Activated T-cell treated with anti-CD3 and anti-CD28 coated beads, Interleukin-2, amount 50 U/mL, for 24 hours (primary cell): ENCODE measurements around the gene POLD2.

Experiments
- DNase-seq: peaks from one replicate; pipeline ENCODE4 v3.0.0-alpha.2; 2020
- H3K27ac Mint-ChIP-seq: 2 replicates; pipeline ENCODE4 v1.8.0; 2020; ENCODE audit warnings: mild to moderate bottlenecking, mixed read lengths
- H3K27me3 Mint-ChIP-seq: 2 replicates; pipeline ENCODE4 v1.8.0; 2020; ENCODE audit warnings: mixed read lengths
- H3K36me3 Mint-ChIP-seq: 2 replicates; pipeline ENCODE4 v1.8.0; 2020; ENCODE audit warnings: low read depth, mixed read lengths
- H3K4me1 Mint-ChIP-seq: 2 replicates; pipeline ENCODE4 v1.8.0; 2020; ENCODE audit warnings: low read depth, mixed read lengths
- H3K4me3 Mint-ChIP-seq: 2 replicates; pipeline ENCODE4 v1.8.0; 2020; ENCODE audit warnings: mild to moderate bottlenecking, moderate library complexity, mixed read lengths
- H3K9me3 Mint-ChIP-seq: 2 replicates; pipeline ENCODE4 v1.8.0; 2020; ENCODE audit warnings: mixed read lengths

The POLD2 gene

DNA sequence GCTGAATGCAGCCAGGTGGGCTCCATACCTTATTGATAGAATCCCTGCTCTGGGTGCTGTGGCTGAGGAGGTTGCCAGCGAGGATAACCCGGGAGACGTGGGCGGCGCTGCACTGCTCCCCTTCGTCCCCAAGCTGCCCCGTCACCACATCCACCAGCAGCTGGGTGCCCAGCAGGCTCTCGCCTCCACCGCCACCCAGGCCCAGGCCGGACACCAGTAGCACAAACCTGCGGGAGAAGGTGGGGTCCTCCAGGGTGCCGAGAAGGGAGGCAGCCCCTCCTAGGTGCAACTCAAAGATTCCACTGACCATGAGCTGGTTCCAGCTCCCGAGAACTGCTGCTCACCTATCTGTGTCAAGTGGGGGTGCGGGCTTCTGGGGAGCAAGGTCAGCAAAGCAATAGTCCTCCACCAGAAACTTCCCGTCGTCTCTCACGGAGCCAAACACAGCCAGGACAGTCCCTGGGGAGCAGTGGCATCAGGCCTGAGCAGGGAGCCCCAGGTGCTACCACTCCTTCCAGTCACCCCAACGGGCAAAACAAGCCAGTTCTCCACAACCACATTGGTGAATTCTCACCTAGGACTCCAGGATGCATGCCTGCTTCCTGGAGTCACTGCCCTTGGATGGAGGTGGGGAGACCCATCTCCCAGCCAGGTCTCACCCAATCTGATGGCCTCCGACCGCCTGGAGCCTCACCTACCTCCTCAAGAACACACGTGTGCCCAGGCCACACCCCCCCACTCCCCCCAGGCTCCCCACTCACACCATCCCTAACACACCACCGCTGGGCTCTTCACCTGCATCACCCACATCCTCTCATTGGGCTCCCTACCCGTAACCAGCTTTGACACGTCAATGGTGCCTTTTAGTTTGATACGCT, 6.3 kb downstream of the POLD2 start:
- DNase-seq, result no peak
- Mint-ChIP-seq H3K4me1 (peaks cover 35% of the 10 kb centered on the region), H3K27me3 (no peaks in the 10 kb centered on the region), H3K36me3 (peaks cover 98% of the 10 kb centered on the region), H3K27ac (peak overlapping the region; percentile 29), H3K4me3 (no peak overlapping the region), H3K9me3 (no peaks in the 10 kb centered on the region)

DNA sequence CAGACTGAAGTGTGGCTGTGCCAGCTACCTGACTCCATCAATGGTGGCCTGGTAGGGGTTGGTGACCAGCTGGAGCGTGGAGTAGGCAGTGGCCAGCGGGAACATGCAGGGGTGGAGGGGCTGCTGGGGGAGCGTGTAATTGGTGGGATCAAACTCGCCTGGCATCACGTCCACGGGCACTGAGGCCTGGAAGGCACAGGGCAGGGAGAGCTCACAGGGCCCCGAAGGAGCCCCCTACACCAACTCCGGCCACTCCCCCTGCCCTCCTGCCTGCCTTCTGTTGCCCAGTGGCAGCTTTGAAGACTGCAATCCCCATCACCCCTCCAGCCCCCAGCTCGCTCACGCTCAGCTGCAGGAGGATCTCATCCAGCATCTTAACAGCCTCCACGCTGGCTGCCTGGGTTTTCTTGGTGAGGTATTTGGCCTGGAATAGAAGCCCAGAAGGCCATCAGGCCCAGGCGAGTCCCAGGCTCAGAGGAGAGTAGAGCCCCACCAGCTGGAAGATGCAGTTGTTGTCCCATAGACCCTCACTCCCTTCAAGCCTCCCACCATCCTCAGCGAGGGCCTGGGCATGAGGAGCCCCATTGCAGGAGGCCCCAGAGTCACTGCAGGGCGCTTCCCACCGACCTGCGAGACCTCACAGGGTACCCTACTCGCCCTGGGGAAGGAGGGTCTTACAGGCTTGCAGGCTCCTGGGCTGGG, 7.1 kb downstream of the POLD2 start:
- H3K4me1 Mint-ChIP-seq, result peaks cover 27% of the 10 kb centered on the region
- H3K36me3 Mint-ChIP-seq, result peaks cover 98% of the 10 kb centered on the region
- no peaks in the 10 kb centered on the region for H3K9me3 Mint-ChIP-seq
- no peak for DNase-seq
- no peak overlapping the region for H3K4me3 Mint-ChIP-seq
- H3K27me3 Mint-ChIP-seq, result no peaks in the 10 kb centered on the region
- no peak overlapping the region for H3K27ac Mint-ChIP-seq

DNA sequence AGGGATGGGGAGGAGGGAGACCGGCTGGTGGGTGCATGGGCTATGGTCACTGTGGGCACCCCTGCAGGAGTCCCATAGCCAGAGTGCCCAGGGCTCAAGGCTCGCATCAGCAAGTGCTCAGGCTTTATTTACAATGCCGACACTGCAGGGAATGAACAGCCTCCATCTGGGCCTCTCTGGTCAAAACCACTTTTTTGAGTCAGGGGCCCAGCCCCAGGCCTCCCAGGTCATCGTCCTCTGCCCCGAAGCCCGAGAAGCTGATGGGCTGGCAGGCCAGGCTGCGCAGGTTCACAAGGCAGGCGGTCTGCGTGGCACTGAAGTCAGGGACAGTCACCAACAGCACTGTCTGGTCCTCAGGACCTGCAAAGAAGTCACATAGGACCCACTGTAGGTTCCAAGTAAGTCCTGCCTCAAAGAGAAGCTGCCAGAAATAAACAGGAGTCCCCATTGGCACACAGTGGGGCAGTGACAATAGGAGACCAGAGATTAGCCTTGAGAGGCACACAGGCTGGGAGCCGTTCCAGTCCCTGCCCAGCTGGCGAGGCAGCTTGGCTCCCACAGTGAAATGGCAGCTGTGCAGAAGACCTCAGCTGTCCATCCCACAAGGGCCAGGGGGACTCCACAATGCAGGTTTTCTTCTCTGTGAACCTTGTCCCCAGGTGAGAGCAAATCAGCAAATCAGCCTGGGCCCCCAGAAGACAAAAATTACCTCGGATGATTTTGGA, 8.6 kb downstream of the POLD2 start:
- Mint-ChIP-seq H3K36me3 (peaks cover 94% of the 10 kb centered on the region), H3K9me3 (no peaks in the 10 kb centered on the region), H3K27ac (peak overlapping the region; percentile 55)

DNA sequence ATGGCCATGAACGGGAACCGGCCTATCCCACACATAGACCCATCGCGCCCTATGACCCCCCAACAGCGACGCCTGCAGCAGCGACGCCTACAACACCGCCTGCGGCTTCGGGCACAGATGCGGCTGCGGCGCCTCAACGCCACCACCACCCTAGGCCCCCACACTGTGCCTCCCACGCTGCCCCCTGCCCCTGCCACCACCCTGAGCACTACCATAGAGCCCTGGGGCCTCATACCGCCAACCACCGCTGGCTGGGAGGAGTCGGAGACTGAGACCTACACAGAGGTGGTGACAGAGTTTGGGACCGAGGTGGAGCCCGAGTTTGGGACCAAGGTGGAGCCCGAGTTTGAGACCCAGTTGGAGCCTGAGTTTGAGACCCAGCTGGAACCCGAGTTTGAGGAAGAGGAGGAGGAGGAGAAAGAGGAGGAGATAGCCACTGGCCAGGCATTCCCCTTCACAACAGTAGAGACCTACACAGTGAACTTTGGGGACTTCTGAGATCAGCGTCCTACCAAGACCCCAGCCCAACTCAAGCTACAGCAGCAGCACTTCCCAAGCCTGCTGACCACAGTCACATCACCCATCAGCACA, 9.5 kb downstream of the POLD2 start:
- peaks cover 88% of the 10 kb centered on the region for H3K36me3 Mint-ChIP-seq
- peaks cover 4% of the 10 kb centered on the region for H3K4me1 Mint-ChIP-seq
- H3K27me3 Mint-ChIP-seq, result no peaks in the 10 kb centered on the region
- no peaks in the 10 kb centered on the region for H3K9me3 Mint-ChIP-seq
- H3K27ac Mint-ChIP-seq, result peak overlapping the region; percentile 55
- H3K4me3 Mint-ChIP-seq, result no peak overlapping the region
- DNase-seq, result peak; percentile 31

More for the DNA sequence above, 8.6 kb downstream of the POLD2 start:
- H3K27me3 Mint-ChIP-seq, result no peaks in the 10 kb centered on the region
- DNase-seq, result peak; percentile 30
- H3K4me1 Mint-ChIP-seq, result peaks cover 12% of the 10 kb centered on the region
- H3K4me3 Mint-ChIP-seq, result no peak overlapping the region

DNA sequence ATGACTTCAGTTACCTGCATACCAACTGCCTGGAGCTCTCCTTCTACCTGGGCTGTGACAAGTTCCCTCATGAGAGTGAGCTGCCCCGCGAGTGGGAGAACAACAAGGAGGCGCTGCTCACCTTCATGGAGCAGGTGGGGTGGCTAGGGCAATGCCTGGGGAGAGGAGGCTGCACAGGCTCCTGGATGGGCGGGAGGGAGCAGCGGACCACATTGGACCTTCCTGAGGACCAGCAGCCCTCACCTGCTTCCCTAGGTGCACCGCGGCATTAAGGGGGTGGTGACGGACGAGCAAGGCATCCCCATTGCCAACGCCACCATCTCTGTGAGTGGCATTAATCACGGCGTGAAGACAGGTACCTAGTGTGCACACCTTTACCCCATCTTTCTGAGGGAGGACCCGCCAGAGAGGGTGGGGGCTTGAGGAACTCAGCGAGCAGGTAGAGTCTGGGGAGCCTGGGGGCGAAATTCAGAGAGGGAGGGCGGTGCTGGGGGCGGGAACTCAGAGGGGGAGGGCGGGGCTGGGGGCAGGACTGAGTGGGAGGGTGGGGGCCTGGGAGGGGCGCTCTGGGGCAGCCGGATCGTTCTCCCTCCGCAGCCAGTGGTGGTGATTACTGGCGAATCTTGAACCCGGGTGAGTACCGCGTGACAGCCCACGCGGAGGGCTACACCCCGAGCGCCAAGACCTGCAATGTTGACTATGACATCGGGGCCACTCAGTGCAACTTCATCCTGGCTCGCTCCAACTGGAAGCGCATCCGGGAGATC, 10.2 kb downstream of the POLD2 start:
- Mint-ChIP-seq H3K27ac (peak overlapping the region; percentile 18), H3K36me3 (peaks cover 88% of the 10 kb centered on the region), H3K4me1 (peaks cover 3% of the 10 kb centered on the region), H3K9me3 (no peaks in the 10 kb centered on the region), H3K27me3 (no peaks in the 10 kb centered on the region), H3K4me3 (no peak overlapping the region)
- DNase-seq, result no peak

DNA sequence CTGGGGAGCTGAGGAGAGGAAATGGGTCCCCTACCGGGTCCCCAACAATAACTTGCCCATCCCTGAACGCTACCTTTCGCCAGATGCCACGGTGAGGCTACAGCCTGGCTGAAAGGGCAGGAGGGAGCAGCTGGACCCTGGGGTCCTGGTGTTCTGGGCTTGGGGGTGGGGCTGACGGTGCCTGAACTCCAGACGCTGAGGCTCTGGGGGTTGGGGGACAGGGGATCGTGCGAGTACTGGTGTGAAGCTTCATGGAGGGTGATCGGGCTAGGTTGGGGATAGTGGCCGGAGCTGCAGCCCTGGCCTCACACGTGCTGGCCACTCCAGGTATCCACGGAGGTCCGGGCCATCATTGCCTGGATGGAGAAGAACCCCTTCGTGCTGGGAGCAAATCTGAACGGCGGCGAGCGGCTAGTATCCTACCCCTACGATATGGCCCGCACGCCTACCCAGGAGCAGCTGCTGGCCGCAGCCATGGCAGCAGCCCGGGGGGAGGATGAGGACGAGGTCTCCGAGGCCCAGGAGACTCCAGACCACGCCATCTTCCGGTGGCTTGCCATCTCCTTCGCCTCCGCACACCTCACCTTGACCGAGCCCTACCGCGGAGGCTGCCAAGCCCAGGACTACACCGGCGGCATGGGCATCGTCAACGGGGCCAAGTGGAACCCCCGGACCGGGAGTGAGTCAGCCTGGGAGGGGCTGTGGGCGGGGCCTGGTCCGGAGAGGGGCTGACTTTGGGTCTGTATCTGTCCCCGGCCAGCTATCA, 10.9 kb downstream of the POLD2 start:
- Mint-ChIP-seq H3K36me3 (peaks cover 84% of the 10 kb centered on the region), H3K27ac (peak overlapping the region; percentile 18), H3K27me3 (no peaks in the 10 kb centered on the region), H3K4me3 (no peak overlapping the region), H3K4me1 (no peaks in the 10 kb centered on the region), H3K9me3 (no peaks in the 10 kb centered on the region)
- DNase-seq, result peak; percentile 45

DNA sequence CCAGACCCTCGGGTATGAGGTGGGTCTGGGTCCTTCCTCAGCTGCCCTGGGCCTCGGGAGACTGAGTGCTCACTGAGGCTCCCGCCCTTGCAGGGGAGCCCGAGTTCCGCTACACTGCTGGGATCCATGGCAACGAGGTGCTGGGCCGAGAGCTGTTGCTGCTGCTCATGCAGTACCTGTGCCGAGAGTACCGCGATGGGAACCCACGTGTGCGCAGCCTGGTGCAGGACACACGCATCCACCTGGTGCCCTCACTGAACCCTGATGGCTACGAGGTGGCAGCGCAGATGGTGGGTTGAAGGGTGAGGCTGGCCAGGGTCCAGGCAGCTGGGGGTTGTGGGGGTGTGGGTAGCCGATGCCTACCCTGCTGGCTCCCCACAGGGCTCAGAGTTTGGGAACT, 11.6 kb downstream of the POLD2 start:
- Mint-ChIP-seq H3K36me3 (peaks cover 78% of the 10 kb centered on the region), H3K4me1 (no peaks in the 10 kb centered on the region), H3K27me3 (no peaks in the 10 kb centered on the region), H3K9me3 (no peaks in the 10 kb centered on the region), H3K27ac (no peak overlapping the region), H3K4me3 (no peak overlapping the region)
- no peak for DNase-seq

DNA sequence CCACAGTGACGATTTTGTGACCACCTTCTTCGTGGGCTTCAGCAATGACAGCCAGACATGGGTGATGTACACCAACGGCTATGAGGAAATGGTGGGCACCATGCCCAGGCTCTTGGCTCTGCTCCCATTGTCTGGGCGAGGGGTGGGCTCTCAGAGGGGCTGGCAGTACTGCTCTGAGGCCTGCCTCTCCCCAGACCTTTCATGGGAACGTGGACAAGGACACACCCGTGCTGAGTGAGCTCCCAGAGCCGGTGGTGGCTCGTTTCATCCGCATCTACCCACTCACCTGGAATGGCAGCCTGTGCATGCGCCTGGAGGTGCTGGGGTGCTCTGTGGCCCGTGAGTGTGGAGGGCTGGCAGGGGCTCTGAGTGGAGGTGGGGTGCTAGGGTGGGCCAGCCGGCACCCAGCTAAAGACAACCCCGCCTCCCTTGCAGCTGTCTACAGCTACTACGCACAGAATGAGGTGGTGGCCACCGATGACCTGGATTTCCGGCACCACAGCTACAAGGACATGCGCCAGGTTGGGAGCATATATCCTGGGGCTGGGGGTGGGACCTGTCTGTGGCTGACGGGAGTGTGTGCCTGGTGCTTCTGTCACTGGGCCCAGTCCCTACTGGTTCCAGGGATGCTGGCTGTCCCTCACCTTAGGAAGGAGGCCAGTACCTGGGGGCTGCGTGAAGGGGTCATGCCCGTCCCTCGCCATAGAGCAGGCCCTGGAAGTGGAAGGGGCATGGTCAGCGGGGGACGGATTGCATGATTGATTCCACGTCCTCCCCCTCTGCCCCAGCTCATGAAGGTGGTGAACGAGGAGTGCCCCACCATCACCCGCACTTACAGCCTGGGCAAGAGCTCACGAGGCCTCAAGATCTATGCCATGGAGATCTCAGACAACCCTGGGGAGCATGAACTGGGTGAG, 12.4 kb downstream of the POLD2 start:
- Mint-ChIP-seq H3K4me1 (peaks cover under 1% of the 10 kb centered on the region), H3K36me3 (peaks cover 73% of the 10 kb centered on the region), H3K9me3 (no peaks in the 10 kb centered on the region), H3K27ac (no peak overlapping the region), H3K4me3 (no peak overlapping the region), H3K27me3 (no peaks in the 10 kb centered on the region)
- no peak for DNase-seq

DNA sequence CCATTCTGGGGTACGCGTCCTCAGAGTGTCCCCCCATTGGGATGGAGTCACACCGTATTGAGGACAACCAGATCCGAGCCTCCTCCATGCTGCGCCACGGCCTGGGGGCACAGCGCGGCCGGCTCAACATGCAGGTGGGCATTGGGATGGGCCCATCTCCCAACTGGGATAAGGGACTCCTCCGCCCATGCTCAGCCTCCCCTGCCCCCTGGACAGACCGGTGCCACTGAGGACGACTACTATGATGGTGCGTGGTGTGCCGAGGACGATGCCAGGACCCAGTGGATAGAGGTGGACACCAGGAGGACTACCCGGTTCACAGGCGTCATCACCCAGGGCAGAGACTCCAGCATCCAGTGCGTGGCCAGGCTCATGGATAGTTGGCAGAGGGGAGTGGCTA, 13.4 kb downstream of the POLD2 start:
- no peak for DNase-seq
- H3K9me3 Mint-ChIP-seq, result no peaks in the 10 kb centered on the region
- H3K27me3 Mint-ChIP-seq, result peaks cover 5% of the 10 kb centered on the region

DNA sequence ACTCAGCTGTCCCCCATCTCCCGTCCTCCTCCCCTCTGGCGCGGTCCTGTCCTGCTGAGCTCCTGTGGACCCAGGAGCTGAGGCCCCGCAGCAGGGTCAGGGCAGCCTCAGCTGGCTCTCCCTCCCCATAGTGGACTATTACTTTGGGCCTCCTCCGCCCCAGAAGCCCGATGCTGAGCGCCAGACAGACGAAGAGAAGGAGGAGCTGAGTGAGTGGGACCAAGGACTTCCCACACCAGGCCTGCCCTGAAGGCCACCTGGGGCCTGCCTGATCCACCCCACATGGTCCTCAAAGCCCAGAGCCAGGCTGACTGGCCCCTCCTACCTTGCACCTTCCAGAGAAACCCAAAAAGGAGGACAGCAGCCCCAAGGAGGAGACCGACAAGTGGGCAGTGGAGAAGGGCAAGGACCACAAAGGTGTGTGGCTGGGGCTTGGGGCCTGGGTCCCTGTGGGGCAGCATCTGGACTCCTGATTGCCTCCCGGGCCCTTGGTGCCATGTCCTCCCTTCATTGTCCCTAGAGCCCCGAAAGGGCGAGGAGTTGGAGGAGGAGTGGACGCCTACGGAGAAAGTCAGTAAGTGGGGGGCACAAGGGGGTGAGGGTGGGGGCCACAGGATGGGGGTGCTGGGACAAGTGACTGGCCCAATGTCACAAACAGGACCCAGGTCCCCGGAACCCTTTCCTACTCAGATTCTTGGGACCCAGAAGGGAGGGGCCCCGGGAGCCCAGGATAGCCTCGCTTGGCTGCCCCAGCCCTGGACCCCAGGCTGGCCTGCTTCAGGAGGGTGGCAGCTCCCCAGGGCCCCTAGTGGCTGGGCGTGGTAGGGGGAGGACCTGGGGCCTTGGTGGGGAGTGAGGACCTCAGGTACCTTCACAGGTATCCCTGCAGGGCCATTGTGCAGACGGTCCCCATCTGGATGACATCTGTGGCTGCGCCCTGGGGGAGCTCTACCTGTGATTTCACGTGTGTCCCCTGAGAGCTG, 14.3 kb downstream of the POLD2 start:
- peaks cover 56% of the 10 kb centered on the region for H3K36me3 Mint-ChIP-seq
- no peak for DNase-seq
- H3K27me3 Mint-ChIP-seq, result peaks cover 5% of the 10 kb centered on the region
- H3K9me3 Mint-ChIP-seq, result no peaks in the 10 kb centered on the region
- H3K27ac Mint-ChIP-seq, result no peak overlapping the region
- no peak overlapping the region for H3K4me3 Mint-ChIP-seq
- H3K4me1 Mint-ChIP-seq, result peaks cover 12% of the 10 kb centered on the region

More for the DNA sequence above, 13.4 kb downstream of the POLD2 start:
- Mint-ChIP-seq H3K4me3 (no peak overlapping the region), H3K36me3 (peaks cover 63% of the 10 kb centered on the region), H3K4me1 (peaks cover 10% of the 10 kb centered on the region), H3K27ac (peak overlapping the region; percentile 18)

DNA sequence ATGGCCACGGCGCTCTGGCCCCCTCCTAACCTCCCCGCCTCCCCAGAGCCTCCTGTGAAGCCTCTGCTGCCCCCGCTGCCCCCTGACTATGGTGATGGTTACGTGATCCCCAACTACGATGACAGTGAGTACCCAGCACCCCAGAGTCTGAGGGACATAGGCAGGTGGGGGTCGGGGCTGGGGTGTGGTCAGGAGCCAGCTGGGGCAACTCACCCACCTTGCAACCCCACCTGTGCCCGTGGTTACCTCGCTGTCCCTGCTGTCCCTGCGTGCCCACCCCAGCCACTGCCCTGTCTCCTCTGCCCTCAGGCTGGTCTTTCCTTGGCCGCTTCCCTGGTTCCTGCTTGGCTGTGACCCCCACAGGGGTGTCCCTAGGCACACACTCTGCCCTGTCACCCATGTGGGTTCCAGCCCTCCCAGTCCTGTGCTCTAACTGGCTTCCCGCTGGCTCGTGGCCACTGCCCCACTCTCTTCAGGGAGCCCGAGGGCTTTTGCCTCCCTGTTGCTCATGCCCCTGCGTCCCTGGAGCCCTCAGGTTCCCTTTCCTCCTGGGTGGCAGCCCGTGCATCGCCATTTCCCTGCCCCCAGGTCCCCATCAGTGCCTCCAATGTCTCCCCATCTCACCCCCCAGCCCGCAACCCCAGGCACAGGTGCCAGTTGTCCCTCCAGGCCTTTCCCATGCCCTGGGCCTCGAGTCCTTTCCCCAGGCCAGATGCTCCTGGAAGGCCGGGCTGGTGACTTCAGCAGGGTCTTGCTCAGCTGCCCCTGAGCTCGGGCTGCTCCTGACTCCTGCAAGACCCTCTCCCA, 15.2 kb downstream of the POLD2 start:
- DNase-seq, result no peak
- Mint-ChIP-seq H3K9me3 (no peaks in the 10 kb centered on the region), H3K27me3 (peaks cover 9% of the 10 kb centered on the region), H3K27ac (peak overlapping the region; percentile 66), H3K36me3 (peaks cover 48% of the 10 kb centered on the region), H3K4me3 (no peak overlapping the region), H3K4me1 (peaks cover 12% of the 10 kb centered on the region)
